ENCODE results near the gene DYNLRB2. TPM values are rescaled to one million over a fixed set of nuclear protein-coding genes. Genes with fewer than 3 reads are reported as not detected.

The DYNLRB2 gene
- total and polyA plus RNA-seq, 9 of the 15 experiments (the other 6 are each of a cell fraction or from before 2014, with no cell fraction given) = not detected

DNA sequence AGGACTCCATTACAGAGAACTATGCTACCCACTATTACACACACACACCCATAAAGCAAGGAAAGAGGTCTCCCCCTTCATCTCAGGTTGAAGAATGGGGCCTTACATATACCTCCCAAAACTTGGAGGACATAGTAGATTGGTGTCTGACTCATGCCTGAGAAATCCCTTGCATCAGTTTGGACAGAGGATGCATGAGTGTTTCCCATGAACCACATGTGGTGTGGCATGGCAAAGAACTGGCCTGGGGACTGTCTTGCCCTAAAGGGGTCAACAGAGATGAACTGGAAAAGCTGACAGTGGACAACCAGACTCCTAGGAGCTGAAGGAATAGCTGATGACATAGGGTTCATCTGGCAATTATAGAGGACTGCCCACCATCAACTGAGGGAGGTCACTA lies 54.0 kb downstream of the DYNLRB2 start:
- TF ChIP-seq, protein P1, sequence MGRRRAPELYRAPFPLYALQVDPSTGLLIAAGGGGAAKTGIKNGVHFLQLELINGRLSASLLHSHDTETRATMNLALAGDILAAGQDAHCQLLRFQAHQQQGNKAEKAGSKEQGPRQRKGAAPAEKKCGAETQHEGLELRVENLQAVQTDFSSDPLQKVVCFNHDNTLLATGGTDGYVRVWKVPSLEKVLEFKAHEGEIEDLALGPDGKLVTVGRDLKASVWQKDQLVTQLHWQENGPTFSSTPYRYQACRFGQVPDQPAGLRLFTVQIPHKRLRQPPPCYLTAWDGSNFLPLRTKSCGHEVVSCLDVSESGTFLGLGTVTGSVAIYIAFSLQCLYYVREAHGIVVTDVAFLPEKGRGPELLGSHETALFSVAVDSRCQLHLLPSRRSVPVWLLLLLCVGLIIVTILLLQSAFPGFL (CRISPR knock-in tag; IDR thresholded peaks at IDR 0.05) = no peak
- no peak for TF ChIP-seq POU5F1 (IDR thresholded peaks at IDR 0.05; ENCODE audit: borderline replicate concordance, low read depth, low read length, partially characterized antibody)
- no peak for TF ChIP-seq ZKSCAN3 (CRISPR knock-in tag; IDR thresholded peaks at IDR 0.05)
- no peak for TF ChIP-seq RAD51 (IDR thresholded peaks at IDR 0.05; ENCODE audit: borderline replicate concordance, low read depth)
- TF ChIP-seq ARID1B (IDR thresholded peaks at IDR 0.05) = no peak
- no peak for TF ChIP-seq KLF16 (IDR thresholded peaks at IDR 0.05)
- TF ChIP-seq ATF1 (CRISPR knock-in tag; IDR thresholded peaks at IDR 0.05) = no peak
- TF ChIP-seq ATF1 (tag; IDR thresholded peaks at IDR 0.05) = no peak
- no peak for TF ChIP-seq ZNF512 (tag; IDR thresholded peaks at IDR 0.05)
- no peak for TF ChIP-seq POLR2AphosphoS5 (IDR thresholded peaks at IDR 0.05; ENCODE audit: control insufficient read depth, insufficient read depth, low read depth, low read length)
- no peak for TF ChIP-seq IRF2 (CRISPR knock-in tag; IDR thresholded peaks at IDR 0.05)
- no peak for TF ChIP-seq EP300 (IDR thresholded peaks at IDR 0.05; ENCODE audit: low read length)
- TF ChIP-seq KLF1 (tag; IDR thresholded peaks at IDR 0.05) = no peak
- TF ChIP-seq CLOCK (CRISPR knock-in tag; IDR thresholded peaks at IDR 0.05; ENCODE audit: borderline replicate concordance) = no peak
- TF ChIP-seq KDM4B (IDR thresholded peaks at IDR 0.05; ENCODE audit: borderline replicate concordance in 2 of 2, low read depth in 1 of 2) = no peak
- TF ChIP-seq EGR1 (conservative IDR thresholded peaks at IDR 0.05) = no peak
- TF ChIP-seq HIVEP1 (CRISPR knock-in tag; IDR thresholded peaks at IDR 0.05) = no peak
- DNase-seq (ENCODE audit: extremely low read depth in 1 of 4, low spot score in 3 of 4) (no peak), FAIRE-seq (no peak), ATAC-seq (no peak)
- intact Hi-C loops (cut with micrococcal nuclease) (no loop called here), in situ Hi-C loops (cut with MboI) (no loop called here)
- H3K4me1 ChIP-seq (replicated peaks in 1 of 2; ENCODE audit: control insufficient read depth in 2 of 2, insufficient read depth in 2 of 2, low read length in 2 of 2) = no peaks in the 10 kb centered on the region
- no peak overlapping the region for H3K4me3 ChIP-seq
- no peaks in the 10 kb centered on the region for H3K79me2 ChIP-seq (ENCODE audit: control insufficient read depth, insufficient read depth, low read length)
- ChIA-PET CTCF (ENCODE audit: low intra/inter-chr PET ratio) (no interaction called here), POLR2A (no interaction called here)
- H3K9me1 ChIP-seq (ENCODE audit: control insufficient read depth, insufficient read depth, low read length) = no peaks in the 10 kb centered on the region
- H3K36me3 ChIP-seq (ENCODE audit: control insufficient read depth, insufficient read depth, low read length) = no peaks in the 10 kb centered on the region
- no peaks in the 10 kb centered on the region for H3K9me3 ChIP-seq (replicated peaks; ENCODE audit: control insufficient read depth, insufficient read depth, low read depth, low read length)
- no peaks in the 10 kb centered on the region for H4K20me1 ChIP-seq (replicated peaks; ENCODE audit: control insufficient read depth, insufficient read depth, low read length)
- no peaks in the 10 kb centered on the region for H3K27me3 ChIP-seq (ENCODE audit: control insufficient read depth in 2 of 2, insufficient read depth in 2 of 2, low read length in 2 of 2)
- H3K9ac ChIP-seq (ENCODE audit: insufficient read depth in 1 of 2, low read depth in 2 of 2, low read length in 2 of 2) = no peak overlapping the region
- no peak overlapping the region for H3K27ac ChIP-seq (ENCODE audit: extremely low read depth, low read depth, low read length)
- no TSS peak for BruUV-seq (replicated peaks)
- no peak overlapping the region for H3K4me2 ChIP-seq (ENCODE audit: insufficient read depth, low read length)
- H2AFZ ChIP-seq (ENCODE audit: low read depth, low read length) = no peak overlapping the region
